ENCODE measurements around the gene KCTD11.

- no peak for TF ChIP-seq CTCF (optimal IDR thresholded peaks at IDR 0.05 in 1 of 3, IDR thresholded peaks at IDR 0.05 in 1 of 3, conservative IDR thresholded peaks at IDR 0.05 in 1 of 3; ENCODE audit: extremely low read depth in 1 of 3, insufficient read depth in 2 of 3, low read length in 3 of 3)
- TF ChIP-seq EZH2 (IDR thresholded peaks at IDR 0.05; ENCODE audit: low read length): no peak
Observed at GRCh38 chr17:7341842-7342241, 10.1 kb upstream of the KCTD11 start.

Measured in keratinocyte (primary cell).